ENCODE data around the gene ATP6V0E1.

- TF ChIP-seq EZH2 (optimal IDR thresholded peaks at IDR 0.05; ENCODE audit: low read depth, low read length) (no peak), CTCF (IDR thresholded peaks at IDR 0.05; ENCODE audit: low read length) (peak; percentile 29)
These were observed 44.5 kb upstream of the ATP6V0E1 start for GRCh38 chr5:172939071-172939470.
